D721Med (cell line): ENCODE data around the gene BAG3.

Experiments used
- DNase-seq: peaks from one replicate; pipeline ENCODE4 v3.0.0; 2011; ENCODE audit warnings: low spot score; ENCODE audit not compliant: insufficient read length
- FAIRE-seq: peaks from 2 replicates; lab custom pipeline; 2011; peaks lifted over from hg19 to GRCh38; lab: Jason Lieb, UNC
- TF ChIP-seq, protein P1 (sequence below): IDR thresholded peaks from 2 replicates; pipeline ENCODE4 v1.5.1; 2012; ENCODE audit warnings: mild to moderate bottlenecking, control low read depth; ENCODE audit not compliant: insufficient read depth; ENCODE audit errors: missing control alignments

The BAG3 gene

DNA sequence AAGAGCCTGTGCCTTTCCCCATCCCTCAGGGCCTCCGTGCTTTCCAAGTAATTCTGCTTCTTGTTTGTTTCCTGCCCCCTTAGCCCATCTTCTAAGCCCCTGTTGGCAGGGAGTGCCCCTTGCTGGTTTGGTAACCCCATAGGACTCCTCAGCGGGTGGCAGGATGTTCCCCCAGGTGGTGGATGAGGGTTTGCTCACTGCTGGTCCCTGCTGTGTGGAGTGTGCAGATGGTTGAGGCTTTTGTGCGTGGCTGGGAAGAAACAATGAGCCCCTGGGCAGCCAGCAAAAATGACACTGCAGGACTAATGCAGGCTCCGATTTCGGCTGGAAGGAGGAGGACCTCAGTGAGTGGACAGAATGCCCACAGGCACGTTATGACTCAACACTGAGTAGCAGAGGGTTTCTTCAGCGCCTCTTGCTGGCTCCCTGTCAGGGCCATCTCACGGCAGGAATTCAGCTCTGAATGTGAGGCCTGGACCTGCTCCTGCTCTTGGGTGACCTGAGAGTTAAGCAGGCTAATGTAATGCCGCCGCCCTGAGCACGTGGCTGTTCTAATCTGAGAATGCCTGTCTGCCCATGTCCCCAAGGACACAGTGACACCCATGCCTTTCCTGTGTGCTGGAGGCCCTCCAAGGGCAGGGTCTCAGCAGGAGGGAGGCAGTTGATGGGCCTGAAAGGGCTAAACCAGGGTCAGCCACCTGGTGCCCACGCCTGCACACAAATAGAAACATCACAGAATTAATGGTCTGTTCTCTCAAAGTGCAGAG lies 16.6 kb downstream of the BAG3 start:
- no peak for FAIRE-seq

DNA sequence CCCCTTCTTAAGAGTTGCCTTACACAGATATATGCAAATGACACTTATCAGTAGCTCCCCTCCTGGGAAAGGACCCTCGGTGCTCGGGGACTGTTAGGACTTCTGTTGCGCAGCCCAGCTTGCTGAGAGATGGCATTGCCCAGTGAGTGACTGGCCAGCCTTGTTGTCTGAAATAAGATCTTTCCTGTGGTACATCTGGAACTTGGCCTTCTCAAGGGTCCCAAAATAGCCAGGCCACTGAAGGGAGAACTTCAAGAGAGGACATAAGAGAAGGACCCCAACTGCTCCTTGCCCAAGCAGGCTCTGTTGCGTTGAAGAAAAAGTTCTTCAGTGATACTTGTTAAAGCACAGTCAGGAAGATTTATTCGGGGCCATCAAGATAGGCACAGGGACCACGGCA lies 17.3 kb downstream of the BAG3 start:
- no peak for DNase-seq
- FAIRE-seq, result no peak
- TF ChIP-seq, protein P1, sequence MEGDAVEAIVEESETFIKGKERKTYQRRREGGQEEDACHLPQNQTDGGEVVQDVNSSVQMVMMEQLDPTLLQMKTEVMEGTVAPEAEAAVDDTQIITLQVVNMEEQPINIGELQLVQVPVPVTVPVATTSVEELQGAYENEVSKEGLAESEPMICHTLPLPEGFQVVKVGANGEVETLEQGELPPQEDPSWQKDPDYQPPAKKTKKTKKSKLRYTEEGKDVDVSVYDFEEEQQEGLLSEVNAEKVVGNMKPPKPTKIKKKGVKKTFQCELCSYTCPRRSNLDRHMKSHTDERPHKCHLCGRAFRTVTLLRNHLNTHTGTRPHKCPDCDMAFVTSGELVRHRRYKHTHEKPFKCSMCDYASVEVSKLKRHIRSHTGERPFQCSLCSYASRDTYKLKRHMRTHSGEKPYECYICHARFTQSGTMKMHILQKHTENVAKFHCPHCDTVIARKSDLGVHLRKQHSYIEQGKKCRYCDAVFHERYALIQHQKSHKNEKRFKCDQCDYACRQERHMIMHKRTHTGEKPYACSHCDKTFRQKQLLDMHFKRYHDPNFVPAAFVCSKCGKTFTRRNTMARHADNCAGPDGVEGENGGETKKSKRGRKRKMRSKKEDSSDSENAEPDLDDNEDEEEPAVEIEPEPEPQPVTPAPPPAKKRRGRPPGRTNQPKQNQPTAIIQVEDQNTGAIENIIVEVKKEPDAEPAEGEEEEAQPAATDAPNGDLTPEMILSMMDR, result no peak

More for the DNA sequence above, 16.6 kb downstream of the BAG3 start:
- DNase-seq, result no peak
- TF ChIP-seq, protein P1, result no peak

DNA sequence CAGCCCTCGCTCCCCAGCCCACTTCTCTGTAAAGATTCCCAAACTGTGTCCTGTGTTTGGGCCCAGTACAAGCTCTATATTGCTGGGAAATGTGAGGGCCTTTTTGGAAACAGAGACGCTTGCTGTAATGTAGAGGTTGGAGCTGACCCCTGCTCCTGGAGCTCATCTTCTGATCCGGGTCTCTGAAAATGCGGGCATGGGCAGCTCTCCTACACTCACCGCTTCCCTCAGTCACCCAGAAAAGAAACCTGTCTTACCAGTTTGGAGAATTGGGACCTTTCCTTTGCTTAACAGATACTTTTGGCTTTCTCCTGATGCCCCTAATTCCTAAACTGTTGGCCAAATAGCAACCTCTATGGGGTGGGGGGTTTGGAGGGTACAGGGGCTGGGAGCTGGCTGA lies 18.2 kb downstream of the BAG3 start:
- no peak for DNase-seq

DNA sequence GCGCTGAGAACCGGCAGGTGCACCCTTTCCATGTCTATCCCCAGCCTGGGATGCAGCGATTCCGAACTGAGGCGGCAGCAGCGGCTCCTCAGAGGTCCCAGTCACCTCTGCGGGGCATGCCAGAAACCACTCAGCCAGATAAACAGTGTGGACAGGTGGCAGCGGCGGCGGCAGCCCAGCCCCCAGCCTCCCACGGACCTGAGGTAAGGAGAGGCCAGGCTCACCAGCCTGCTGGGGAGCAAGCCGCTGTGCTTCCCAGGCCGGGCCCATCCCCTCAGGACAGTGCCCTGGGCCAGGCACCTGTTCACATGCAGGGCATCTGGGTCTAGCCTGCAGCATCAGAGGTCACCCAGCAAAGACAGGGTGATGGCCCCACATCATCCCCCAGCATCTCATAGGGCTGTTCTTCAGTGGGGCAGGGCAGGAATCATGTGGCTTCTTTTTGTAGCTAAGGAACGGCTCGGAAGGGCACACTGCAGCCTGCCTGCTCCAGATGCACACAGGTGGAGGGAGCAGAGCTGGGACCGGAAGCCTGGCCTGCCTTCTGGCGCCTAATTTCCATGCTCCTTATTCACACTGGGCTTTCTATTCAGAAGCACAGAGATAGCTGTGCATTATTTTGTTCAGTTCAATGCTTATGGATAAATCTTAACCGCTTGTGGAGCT lies 18.9 kb downstream of the BAG3 start:
- TF ChIP-seq, protein P1, result no peak
- FAIRE-seq, result no peak
- no peak for DNase-seq

More for the DNA sequence above, 18.2 kb downstream of the BAG3 start:
- TF ChIP-seq, protein P1, result no peak
- FAIRE-seq, result no peak

DNA sequence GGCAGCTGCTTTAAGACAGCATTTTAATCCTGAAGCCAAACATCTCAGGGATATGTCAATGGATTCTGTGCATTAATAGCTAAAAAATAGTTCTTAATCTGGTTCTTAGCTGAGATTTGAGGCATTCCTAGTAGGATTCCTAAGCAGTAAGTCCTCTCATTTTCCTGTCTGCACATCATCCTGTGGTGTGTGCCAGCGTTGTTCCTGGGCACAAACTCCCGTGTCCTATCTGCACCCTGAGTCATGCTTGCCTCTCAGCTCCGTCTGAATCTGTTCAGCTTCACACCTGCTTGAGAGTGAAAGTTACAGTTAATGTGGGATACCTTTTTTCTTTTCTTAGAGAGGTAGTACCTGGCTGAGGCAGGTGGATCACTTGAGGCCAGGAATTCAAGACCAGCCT lies 19.5 kb downstream of the BAG3 start:
- TF ChIP-seq, protein P1, result no peak
- DNase-seq (no peak), FAIRE-seq (no peak)

DNA sequence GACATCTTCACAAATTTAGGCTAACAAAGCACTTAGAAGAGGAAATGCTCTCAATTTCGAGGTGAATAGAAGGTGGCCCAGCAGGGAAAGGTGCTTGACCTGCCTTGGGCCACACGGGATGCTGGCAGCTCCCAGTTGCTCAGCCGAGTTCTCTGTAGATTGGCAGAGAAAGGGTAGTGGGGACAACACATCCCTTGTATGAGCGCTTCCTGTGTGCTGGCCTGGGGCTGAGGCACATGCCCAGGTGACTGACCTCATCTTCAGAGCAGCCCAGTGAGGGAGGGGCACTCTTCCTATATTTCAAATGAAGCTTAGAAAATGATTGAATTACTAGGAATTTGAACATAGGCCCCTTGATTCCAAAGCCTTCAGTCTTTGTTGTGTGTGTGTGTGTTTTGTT lies 20.2 kb downstream of the BAG3 start:
- DNase-seq, result no peak
- TF ChIP-seq, protein P1, result no peak
- FAIRE-seq, result no peak

DNA sequence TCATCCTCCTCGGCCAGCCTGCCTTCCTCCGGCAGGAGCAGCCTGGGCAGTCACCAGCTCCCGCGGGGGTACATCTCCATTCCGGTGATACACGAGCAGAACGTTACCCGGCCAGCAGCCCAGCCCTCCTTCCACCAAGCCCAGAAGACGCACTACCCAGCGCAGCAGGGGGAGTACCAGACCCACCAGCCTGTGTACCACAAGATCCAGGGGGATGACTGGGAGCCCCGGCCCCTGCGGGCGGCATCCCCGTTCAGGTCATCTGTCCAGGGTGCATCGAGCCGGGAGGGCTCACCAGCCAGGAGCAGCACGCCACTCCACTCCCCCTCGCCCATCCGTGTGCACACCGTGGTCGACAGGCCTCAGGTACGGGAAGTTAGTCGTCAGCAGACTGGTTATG lies 21.1 kb downstream of the BAG3 start:
- DNase-seq, result no peak
- no peak for FAIRE-seq
- TF ChIP-seq, protein P1, result no peak
